ENCODE results near the gene ITGBL1.

ITGBL1 gene, protein sequence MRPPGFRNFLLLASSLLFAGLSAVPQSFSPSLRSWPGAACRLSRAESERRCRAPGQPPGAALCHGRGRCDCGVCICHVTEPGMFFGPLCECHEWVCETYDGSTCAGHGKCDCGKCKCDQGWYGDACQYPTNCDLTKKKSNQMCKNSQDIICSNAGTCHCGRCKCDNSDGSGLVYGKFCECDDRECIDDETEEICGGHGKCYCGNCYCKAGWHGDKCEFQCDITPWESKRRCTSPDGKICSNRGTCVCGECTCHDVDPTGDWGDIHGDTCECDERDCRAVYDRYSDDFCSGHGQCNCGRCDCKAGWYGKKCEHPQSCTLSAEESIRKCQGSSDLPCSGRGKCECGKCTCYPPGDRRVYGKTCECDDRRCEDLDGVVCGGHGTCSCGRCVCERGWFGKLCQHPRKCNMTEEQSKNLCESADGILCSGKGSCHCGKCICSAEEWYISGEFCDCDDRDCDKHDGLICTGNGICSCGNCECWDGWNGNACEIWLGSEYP

DNA sequence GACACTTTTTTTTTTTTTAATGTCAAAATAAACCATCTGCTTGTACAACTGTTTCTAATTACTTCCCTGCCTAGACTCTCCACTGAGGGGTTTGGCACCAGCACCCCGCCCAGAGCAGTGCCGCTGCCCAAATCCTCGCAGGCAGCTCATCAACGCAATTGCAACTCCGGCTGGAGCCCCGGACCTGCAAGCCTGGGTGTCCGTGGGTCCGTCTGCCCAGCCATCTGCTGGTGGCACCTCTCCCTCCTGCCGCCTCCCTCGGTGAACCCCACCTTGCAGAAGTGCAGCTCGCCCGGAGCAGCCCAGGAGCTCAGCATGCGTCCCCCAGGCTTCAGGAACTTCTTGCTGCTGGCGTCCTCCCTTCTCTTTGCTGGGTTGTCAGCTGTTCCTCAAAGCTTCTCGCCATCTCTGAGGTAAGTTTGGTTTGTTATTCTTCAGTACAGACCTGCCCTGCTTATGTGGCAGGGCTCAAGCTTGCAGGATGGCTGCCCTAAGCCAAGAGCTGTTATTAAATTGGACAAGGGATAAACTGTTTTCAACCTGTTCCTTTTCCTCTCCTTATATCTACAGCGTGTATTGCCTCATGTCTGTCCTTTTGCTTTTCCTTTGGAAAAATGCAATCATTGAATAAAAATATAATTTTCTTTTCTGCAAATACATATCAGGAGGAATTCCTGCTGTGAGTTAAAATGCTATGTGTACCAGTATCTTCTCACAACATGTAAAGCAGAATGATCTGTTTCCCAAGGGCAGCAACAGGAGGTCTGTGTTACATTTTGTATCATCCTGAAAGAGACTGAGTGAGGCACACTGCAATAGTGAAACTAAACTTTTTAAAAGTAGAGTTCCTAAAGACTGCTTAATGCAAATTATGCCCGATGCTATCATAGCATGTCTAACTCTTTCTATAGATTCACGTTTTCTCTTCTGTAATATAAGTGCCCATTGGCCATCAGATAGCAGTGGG is at the start of gene ITGBL1:
Gene ITGBL1, plus strand, starts transcription at position 157 of the 967 bp plus-strand sequence. Its CDS starts 159 bp downstream, at position 316.
- peak in 1 of 2 experiments; percentile 42 for DNase-seq

DNA sequence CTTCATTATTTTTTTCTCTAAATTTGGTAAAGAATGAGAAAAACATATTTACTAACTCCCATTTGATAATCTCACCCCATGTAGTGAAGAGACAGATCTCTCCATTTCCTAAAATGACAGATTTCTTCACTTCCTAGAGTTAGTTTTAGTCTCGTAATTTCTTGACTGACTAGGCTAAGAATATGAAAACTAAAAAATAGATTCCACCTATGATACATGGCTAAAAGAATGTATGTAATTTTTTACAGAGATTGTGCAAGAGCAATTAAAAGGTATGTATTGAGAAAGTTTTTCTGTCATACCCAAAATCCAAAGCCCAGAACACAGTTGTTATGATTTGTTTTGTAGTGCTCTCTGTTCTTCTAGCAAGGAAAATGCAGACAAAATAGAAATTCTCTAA is 45.7 kb upstream of the ITGBL1 start:
- DNase-seq: no peak

DNA sequence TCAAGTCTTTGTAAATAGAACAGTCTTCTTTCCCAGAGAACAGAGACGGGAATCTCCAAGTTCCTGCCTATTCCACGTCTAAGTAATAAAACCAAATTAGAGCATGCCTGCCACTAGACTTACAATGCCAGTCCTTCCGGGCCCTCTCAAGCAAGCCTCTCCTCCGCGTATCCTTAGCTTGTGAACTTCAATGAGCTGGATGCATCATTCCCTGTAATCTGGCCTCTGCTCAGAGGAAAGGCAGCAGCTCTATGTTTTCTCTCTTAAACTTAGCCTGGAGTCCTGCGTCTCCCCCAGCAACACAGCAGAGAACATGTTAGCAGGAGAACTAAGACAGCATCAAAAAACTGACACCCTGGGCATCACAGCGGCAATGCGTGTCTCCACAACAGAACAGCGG is 44.3 kb upstream of the ITGBL1 start:
- DNase-seq: no peak

DNA sequence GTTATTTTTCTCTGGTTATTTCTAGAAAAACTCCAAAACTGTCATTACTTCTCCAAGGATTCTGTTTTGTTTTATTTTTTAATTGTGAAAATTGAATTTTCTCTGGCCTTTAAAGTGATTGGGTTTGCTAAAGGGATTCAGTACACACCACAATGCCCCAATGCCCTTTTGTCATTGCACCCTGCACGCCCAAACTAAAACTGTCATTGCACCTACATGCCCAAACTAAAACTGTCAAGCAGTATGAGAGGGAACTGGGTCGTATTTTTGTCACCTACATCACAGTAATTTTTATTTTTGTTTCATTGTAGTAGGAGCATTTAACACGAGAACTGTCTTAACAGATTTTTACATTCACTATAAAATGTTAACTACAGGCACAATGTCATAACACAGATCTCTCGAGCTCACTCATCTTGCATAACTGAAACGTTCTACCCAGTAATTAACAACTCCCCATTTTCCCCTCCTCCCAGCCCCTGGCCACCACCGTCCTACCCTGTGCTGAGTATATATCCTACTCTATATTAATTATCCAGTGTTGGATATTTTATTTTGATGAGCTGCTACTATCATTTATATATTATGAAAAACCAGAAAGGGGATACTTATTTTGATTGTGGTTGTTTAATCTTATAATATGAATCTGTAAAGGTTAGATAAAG is 43.4 kb upstream of the ITGBL1 start:
- DNase-seq: no peak

DNA sequence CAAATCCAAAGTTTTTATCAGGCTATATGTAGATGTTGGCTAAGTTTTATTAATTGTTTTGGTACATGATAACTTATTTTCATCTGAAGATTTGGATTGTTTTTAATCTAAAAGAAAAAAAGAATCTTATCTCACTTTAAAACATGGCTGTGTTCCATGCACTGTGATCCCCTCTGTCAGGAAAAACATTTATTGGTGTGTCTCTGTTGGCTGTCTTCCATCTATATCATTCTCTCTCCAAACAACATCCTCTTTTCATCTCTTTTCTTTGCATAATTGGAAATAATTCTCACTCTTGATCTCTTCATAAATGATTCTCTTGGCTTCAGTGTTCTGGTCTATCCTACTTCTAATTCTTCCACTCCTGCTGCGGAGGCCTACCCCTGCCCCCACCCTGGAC is 40.4 kb upstream of the ITGBL1 start:
- no peak for DNase-seq

DNA sequence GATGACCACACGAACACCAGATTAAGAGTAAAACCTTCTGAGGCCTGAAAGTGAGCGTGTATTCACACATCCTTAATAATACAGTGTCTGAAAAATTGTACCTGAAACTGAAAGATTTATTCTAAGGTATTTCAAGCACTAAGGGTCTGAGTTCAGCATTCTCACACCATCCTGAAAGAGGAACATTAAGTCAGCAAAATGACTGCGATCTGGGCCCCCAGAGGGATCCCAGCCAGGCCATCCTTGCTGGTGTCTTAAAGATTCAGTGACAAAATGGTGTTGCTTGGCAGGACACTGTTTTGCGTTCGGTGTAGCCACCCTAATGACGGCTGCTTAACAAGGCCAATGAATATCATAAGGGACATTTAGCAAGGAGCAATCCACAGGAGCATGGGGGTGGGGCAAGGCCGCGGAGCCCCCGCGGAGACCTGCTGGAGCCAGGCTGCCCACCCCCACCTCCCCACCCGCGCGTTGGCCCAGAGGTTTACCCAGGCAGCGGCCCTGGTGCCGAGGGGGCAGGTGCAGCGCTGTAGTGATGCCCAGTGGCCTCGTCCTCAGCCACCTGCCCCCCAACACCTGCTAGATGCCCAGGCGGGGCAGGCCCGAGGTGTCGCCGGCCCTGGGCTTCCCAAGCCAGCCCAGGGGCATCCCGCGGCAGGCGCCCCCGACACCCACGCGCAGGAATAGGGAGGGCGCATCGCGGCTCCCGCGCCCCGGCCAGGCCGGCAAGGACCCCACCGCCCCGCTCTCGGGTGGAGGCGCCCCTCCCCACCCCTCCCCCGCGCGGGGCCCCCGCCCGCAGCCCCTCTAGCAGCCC is 36.9 kb upstream of the ITGBL1 start:
- peak in 1 of 2 experiments; percentile 2 for DNase-seq

DNA sequence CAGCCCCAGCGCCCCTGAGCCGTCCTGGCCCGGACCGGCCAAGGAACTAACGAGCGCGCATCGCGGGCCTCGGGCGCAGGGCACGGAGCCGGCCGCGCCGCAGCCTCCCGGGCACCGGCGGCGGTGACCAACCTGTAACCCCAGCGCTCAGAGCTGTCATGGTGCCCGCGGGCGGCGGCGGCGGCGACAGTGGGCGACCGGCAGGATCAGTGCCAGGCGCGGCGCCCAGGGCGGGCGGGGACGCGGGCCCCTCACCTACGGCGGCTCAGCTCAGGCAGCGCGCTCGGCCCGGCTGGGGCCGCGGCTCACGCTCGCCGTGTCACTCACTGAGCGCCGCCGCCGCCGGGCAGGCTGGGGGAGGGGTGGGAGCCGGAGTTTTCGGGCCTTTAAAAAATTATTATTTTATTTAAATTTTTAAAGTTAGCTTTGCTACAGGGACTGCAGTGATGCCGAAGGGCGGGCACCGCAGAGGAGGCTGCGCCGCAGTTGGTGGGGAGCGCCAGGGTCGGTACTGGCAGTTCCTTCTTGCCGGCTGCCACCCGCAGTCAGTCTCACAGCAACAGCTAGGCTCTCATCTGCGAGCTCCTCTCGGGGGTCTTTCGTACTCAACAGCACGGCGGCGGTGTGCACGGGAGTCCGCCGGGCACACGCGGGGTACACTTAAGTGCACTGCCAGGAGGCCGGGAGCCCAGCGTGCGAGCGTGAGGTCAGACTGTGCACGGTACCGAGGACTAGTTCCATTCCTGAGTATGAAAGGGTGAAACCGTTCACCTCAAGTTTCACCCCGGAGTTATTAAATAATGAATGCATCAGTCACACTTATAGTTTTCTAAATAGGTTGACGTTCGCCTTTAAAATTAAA is 36.1 kb upstream of the ITGBL1 start, which contains the start of gene NALCN:
Gene NALCN, minus strand, starts transcription at position 328 of the 862 bp plus-strand sequence. CDS start 17,382 bp downstream, outside the sequence.
- DNase-seq: peak in 1 of 2 experiments; percentile 37

DNA sequence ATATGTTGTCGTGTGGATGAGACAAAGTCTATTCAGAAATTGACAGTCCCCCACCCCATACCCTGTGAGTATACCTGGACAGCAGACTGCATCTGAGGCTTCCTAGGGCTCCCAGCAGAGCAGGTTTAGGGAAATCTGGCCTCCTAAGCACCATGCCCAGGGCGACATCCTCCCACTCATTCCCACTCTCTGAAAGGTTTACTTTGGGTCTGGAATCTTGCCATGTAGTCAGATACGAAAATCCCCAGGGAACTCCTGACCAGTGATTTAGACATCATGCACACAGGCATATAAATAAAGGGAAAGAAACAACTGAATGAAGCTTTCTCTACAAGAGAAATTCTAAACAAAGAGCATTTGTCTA is 35.5 kb upstream of the ITGBL1 start:
- DNase-seq: peak in 1 of 2 experiments; percentile 29

DNA sequence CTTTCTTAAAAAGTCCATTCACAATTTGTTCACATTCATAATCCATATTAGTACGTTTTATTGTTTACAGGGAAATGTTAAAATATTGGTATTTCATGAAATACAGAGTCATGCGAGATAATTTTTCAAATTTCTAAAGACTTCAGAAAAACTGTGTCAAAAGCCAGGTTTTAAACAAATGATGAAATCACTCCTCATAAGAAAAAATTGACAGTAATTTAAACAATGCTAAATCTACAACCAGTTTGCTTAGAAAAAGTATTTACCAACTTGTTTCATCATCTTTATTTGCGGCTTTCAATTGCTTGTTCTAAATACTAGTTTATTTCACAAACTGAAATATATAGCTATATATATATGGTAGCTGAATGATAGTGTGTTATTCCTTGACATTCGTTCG is 35.0 kb upstream of the ITGBL1 start:
- no peak for DNase-seq

DNA sequence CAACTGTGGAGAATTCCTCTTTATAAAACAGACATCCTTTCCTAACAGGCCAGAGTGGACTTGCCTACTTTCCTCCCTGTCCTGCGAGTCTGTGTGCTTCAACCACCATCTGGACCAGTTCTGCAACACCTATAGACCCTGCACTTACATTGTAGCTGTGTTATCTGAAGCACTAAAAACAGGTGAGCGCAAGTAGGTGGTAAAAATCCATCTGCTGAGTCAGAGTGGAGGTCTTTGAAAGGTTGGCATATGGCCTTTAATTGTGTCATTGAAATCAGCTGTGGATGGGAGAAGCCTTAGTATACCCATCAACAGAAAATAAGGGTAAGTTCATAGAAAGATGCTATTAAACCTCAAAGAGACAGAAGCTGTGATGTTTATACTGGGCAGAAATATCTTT is 28.6 kb upstream of the ITGBL1 start:
- DNase-seq: no peak

DNA sequence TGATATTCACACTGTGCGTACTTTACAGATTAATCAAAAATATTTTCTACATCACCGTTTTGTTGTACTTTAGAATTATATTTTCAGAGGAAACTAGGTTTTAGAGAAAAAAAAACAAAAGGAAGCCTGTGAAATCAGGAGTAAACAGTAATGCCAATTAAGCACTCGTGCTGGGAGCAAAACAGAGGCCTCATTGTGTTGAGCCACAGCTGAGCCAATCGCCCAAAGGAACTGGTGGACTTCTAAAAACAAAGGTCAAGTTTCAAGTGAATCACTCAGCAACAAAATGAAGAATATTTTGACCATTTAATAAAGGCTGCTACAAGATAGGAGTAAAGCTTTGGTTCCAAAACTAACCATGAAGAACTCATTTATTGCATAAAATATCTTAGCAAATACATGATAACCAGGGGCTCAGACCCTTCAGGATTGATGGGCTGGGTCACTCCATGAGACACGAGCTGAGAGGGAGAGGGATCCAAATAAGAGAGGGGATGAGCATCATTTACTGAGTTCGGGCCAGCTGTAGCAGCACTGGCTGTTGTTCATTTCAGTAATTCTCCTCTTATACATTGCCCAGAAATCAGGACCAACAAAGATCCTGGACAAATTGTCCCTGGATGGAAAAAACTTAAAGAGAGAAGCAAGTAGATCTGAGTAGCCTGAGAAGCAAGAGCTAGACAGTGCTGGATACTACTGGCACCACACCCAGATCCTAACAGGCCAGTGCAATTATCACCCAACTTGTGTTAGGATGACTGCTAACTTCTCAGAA is 27.9 kb upstream of the ITGBL1 start:
- DNase-seq: no peak

DNA sequence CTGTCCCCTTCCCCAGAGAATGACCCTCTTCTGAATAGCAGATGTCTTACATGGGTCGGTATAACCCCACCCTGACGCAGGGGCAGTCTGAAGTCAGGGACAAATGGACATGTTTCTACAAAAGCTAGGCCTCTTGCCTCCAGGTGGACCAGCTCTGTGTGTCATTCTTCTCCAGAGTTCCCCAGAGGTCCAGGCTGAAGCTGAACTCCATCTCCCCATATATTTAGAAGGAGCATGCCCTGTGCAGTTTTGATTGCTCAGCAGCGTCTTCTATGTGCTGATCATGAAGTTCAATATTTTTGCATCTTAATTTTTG is 27.4 kb upstream of the ITGBL1 start:
- DNase-seq: no peak

DNA sequence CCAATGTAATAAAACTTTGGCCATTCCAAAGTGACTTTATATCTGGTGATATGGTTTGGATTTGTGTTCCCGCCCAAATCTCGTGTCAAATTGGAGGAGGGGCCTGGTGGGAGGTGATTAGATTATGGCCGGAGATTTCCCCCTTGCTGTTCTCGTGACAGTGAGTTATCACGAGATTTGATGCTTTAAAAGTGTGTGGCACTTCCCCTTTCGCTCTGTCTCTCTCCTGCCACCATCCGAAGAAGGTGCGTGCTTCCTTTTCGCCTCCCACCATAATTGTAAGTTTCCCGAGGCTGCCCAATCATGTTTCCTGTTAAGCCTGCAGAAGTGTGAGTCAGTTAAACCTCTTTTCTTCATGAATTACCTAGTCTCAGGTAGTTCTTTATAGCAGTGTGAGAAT is 26.9 kb upstream of the ITGBL1 start:
- DNase-seq: no peak

DNA sequence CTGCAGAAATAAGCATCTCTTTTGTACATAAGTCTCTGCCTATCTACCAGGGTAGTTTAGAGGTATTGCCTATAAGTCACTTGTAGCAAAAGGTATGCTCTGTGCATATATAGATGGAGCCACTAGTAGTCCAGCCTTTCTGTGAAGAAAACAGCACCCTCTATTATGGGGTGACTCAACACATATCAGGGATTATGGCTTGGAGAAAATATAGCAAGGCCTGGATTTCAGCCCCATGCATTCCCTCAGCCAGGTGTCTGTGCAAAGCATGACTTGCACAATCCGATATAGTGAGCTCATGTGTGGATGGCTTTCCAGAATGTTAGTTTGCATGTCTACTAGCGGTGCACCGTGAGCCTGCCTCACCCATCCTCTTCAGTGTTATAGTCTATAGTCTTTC is 22.7 kb upstream of the ITGBL1 start:
- DNase-seq: no peak

DNA sequence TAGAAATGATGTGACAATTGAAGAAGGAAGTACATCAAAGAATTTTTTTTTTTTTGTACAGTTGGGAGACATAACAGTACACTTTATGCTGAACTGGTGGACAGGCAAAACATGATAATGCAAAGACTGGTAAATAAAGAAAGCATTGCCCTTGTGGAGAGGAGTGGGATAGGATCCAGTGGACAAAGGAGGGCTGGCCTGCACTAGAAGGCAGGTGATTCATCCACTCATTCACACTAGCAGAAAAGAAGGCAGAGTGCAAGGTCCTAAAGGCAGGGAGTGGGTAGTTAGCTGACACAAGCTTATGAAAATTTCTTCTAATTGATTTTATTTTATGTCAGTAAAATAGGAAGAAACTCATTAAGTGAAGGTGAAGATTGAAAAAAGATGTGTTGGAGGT is 18.6 kb upstream of the ITGBL1 start:
- no peak for DNase-seq

DNA sequence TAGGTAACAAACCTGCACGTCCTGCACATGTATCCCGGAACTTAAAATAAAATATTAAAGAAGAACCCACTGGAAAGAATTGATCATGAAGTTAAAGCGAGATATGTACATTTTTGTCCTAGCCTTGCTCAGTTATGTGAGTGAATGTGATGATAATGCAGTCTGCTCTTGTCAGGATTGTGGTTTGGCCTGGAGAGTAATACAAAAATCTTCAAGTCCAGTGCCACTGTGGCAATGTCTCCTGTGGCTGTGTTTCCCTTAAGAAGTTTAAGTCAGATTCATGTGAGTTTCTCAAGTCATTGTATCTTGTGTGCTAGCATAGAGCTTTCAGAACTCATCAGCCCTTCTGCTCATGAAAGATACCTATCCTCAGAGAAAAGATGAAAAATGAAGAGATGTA is 18.0 kb upstream of the ITGBL1 start:
- DNase-seq: no peak

DNA sequence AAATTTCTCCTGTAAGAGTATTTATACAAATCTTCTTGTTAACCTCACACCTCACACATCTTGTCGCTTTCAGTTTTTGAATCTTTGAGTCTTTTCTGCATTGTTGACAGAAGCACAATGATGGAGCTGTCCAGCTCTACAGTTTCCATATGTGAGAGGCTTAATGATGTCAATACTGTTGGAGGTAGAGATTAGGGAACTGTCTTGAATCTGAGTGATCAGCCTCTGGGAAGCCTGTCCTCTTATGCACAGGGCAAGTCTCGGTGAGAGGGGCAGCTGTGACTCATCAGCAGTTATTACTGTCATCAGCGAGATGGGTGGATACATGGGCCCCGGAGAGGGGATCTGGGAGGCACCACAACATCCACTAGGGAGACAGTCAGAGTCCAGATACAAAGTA is 4.6 kb upstream of the ITGBL1 start:
- no peak for DNase-seq

DNA sequence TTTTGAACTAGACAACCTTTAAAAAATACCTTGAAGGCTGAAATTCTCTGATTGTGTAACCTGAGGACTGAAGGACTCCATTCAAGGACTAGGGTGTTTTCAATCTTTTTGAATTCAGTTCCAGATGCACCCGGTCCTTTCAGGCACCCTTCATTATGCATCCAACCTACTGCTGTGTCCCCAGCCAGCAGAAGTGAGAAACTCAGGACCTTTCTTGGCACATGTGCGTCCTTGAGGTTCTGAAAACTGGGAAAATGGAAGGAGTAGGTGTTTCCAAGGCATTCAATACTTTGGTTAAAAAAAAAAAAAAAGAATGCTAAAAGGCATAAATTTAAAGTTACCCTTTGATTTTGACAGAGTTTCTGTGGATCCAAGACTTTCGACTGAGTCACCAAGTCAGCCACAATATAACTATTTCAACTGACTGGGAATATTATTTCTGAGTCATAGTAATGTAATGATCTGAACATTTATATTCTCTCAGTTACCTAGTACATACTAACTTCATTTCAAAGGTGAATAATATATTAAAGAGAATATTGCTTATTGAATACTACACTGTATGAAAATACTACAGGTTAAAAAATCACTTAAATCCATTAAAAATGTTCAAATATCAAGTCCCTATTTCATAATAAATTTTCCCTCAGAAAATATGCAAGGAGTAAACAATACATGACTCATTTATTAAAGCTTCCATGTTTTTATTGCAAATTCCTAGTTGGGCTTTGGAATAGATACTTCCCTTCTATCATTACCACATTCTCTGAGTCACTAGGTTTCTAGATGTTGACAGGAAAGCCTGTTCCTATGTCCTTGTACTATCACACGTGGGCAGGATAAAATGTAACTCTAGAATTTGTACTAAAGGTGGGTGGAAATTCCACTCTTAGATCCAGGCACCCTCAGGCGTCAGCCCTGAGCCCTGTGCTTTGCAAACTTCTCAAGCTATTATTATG is 2.4 kb upstream of the ITGBL1 start:
- no peak for DNase-seq

DNA sequence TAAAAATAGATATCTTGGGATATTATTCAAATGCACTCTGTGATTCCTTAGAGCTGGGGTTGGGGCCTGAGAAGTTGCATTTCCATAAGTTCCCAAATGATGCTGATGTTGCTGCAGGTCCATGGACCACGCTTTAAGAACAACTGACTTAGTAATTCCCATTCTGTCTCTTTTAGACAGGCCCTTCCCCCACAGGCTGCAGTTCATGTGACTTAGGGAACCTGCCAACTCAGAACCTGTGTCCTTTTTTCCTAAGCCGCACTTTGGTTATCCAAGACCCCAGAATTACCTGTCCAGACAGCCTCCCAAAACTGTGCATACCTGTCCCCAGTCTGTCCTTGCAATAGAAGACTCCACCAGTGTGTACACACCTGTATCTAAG is 1.7 kb upstream of the ITGBL1 start:
- DNase-seq: no peak

Data from NCI-H446 (cell line).